ENCODE measurements around the gene C17orf113. TPM values are rescaled to one million over a fixed set of nuclear protein-coding genes. Genes with fewer than 3 reads are reported as not detected.

The C17orf113 gene
- total and polyA plus RNA-seq, 2 experiments from 2014 or later, result 0.29 to 2.1 TPM

DNA sequence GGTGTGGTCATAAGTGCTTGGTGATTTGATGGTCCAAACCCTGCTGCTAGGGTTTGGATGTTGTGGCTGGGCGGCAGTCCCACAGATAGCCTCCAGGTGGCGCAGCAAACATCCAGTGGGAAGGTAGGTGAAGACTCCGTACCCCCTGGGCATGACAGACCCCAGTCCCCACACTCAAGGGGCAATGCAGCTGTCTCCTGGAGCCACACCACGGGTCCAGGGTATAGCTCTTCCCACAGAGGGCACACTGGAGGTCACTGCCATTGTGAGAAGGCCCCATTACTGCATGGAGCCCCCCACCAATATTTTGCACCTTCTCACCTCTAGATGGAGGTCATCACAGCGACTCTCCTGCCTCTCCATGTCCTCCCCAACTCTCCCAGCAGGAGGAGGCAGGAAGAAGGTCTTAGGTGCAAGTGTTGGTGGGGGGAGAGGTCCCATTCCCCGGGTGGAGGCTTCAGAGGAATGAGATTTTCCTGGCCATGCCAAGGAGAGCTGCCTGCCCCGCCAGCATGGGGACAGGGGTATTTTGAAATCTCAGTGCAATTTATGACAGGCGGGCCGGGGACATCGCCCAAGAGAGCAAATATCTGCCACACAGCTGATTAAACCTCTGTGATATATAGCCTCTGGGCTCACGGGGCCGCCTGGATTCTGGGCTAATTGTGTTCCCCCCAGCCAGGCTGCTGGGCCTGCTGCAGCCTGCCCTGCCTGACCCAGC, 17.1 kb upstream of the C17orf113 start:
- H2AFZ ChIP-seq, result no peak overlapping the region
- Mint-ChIP-seq H3K27me3 (ENCODE audit: insufficient read depth, low read depth, poor library complexity) (peaks cover 19% of the 10 kb centered on the region), H3K9me3 (no peaks in the 10 kb centered on the region), H3K4me3 (no peak overlapping the region), H3K4me1 (peaks cover 36% of the 10 kb centered on the region), H3K27ac (no peak overlapping the region), H3K36me3 (ENCODE audit: low read depth) (no peaks in the 10 kb centered on the region)
- no peaks in the 10 kb centered on the region for H3K9me2 ChIP-seq (ENCODE audit: insufficient read depth)
- ATAC-seq (peak; percentile 73), DNase-seq (ENCODE audit: low spot score) (peak; percentile 87)
- no peaks in the 10 kb centered on the region for H3K79me2 ChIP-seq (replicated peaks; ENCODE audit: insufficient read depth)
- H3F3A ChIP-seq (replicated peaks; ENCODE audit: low read depth), result 0 out of 2 replicates have a peak, but pooled peaks cover 3% of the 10 kb centered on the region
- peaks cover 9% of the 10 kb centered on the region; the same call in 1 of the 2 replicates for H3K4me1 ChIP-seq (ENCODE audit: insufficient read depth)
- no peak overlapping the region for H3K4me2 ChIP-seq
- H3K27ac ChIP-seq (ENCODE audit: low read depth), result no peak overlapping the region
- H3K4me3 ChIP-seq, result no peak overlapping the region
- H4K20me1 ChIP-seq (replicated peaks; ENCODE audit: insufficient read depth), result no peaks in the 10 kb centered on the region
- no peaks in the 10 kb centered on the region for H3K27me3 ChIP-seq (ENCODE audit: insufficient read depth)
- no peaks in the 10 kb centered on the region for H3K36me3 ChIP-seq (ENCODE audit: insufficient read depth)
- TF ChIP-seq ZNF114 (CRISPR knock-in tag; IDR thresholded peaks at IDR 0.05), result no peak
- TF ChIP-seq, protein P1, sequence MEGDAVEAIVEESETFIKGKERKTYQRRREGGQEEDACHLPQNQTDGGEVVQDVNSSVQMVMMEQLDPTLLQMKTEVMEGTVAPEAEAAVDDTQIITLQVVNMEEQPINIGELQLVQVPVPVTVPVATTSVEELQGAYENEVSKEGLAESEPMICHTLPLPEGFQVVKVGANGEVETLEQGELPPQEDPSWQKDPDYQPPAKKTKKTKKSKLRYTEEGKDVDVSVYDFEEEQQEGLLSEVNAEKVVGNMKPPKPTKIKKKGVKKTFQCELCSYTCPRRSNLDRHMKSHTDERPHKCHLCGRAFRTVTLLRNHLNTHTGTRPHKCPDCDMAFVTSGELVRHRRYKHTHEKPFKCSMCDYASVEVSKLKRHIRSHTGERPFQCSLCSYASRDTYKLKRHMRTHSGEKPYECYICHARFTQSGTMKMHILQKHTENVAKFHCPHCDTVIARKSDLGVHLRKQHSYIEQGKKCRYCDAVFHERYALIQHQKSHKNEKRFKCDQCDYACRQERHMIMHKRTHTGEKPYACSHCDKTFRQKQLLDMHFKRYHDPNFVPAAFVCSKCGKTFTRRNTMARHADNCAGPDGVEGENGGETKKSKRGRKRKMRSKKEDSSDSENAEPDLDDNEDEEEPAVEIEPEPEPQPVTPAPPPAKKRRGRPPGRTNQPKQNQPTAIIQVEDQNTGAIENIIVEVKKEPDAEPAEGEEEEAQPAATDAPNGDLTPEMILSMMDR (conservative IDR thresholded peaks at IDR 0.05; ENCODE audit: low read depth in 2 of 2), result peak; percentile 84 to 99
- TF ChIP-seq, protein P2, sequence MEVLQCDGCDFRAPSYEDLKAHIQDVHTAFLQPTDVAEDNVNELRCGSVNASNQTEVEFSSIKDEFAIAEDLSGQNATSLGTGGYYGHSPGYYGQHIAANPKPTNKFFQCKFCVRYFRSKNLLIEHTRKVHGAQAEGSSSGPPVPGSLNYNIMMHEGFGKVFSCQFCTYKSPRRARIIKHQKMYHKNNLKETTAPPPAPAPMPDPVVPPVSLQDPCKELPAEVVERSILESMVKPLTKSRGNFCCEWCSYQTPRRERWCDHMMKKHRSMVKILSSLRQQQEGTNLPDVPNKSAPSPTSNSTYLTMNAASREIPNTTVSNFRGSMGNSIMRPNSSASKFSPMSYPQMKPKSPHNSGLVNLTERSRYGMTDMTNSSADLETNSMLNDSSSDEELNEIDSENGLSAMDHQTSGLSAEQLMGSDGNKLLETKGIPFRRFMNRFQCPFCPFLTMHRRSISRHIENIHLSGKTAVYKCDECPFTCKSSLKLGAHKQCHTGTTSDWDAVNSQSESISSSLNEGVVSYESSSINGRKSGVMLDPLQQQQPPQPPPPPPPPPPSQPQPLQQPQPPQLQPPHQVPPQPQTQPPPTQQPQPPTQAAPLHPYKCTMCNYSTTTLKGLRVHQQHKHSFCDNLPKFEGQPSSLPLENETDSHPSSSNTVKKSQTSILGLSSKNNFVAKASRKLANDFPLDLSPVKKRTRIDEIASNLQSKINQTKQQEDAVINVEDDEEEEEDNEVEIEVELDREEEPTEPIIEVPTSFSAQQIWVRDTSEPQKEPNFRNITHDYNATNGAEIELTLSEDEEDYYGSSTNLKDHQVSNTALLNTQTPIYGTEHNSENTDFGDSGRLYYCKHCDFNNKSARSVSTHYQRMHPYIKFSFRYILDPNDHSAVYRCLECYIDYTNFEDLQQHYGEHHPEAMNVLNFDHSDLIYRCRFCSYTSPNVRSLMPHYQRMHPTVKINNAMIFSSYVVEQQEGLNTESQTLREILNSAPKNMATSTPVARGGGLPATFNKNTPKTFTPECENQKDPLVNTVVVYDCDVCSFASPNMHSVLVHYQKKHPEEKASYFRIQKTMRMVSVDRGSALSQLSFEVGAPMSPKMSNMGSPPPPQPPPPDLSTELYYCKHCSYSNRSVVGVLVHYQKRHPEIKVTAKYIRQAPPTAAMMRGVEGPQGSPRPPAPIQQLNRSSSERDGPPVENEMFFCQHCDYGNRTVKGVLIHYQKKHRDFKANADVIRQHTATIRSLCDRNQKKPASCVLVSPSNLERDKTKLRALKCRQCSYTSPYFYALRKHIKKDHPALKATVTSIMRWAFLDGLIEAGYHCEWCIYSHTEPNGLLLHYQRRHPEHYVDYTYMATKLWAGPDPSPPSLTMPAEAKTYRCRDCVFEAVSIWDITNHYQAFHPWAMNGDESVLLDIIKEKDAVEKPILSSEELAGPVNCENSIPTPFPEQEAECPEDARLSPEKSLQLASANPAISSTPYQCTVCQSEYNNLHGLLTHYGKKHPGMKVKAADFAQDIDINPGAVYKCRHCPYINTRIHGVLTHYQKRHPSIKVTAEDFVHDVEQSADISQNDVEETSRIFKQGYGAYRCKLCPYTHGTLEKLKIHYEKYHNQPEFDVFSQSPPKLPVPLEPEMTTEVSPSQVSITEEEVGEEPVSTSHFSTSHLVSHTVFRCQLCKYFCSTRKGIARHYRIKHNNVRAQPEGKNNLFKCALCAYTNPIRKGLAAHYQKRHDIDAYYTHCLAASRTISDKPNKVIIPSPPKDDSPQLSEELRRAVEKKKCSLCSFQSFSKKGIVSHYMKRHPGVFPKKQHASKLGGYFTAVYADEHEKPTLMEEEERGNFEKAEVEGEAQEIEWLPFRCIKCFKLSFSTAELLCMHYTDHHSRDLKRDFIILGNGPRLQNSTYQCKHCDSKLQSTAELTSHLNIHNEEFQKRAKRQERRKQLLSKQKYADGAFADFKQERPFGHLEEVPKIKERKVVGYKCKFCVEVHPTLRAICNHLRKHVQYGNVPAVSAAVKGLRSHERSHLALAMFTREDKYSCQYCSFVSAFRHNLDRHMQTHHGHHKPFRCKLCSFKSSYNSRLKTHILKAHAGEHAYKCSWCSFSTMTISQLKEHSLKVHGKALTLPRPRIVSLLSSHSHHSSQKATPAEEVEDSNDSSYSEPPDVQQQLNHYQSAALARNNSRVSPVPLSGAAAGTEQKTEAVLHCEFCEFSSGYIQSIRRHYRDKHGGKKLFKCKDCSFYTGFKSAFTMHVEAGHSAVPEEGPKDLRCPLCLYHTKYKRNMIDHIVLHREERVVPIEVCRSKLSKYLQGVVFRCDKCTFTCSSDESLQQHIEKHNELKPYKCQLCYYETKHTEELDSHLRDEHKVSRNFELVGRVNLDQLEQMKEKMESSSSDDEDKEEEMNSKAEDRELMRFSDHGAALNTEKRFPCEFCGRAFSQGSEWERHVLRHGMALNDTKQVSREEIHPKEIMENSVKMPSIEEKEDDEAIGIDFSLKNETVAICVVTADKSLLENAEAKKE (CRISPR knock-in tag; IDR thresholded peaks at IDR 0.05), result peak; percentile 58; the same call in 1 of the 2 replicates
- no peak for TF ChIP-seq CREB1 (CRISPR knock-in tag; IDR thresholded peaks at IDR 0.05; ENCODE audit: low read depth)
- no peak for TF ChIP-seq NANOG (IDR thresholded peaks at IDR 0.05; ENCODE audit: borderline replicate concordance)
